Upper lobe of right lung (tissue), 1 donor: ENCODE data around the gene SURF4. TPM values are rescaled to one million over a fixed set of nuclear protein-coding genes. Genes with fewer than 3 reads are reported as not detected.

Experiments
- ATAC-seq: fragments of 200-7000 bp; cut with Tn5 transposase; one replicate; pipeline ENCODE4 v1.9.1; 2020; ENCODE audit warnings: mild to moderate bottlenecking, moderate library complexity
- DNase-seq: peaks from one replicate; pipeline ENCODE4 v3.0.0-alpha.2; 2020
- H3K27ac ChIP-seq: fragments of 200-600 bp; one replicate; pipeline ENCODE4 v1.8.0; 2022
- H3K27me3 ChIP-seq: fragments of 200-600 bp; one replicate; pipeline ENCODE4 v1.8.0; 2022; ENCODE audit warnings: mild to moderate bottlenecking
- H3K36me3 ChIP-seq: fragments of 200-600 bp; one replicate; pipeline ENCODE4 v1.8.0; 2022
- H3K4me1 ChIP-seq: fragments of 200-600 bp; one replicate; pipeline ENCODE4 v1.8.0; 2022
- H3K4me3 ChIP-seq: fragments of 200-600 bp; one replicate; pipeline ENCODE4 v1.8.0; 2022; ENCODE audit warnings: mild to moderate bottlenecking
- H3K9me3 ChIP-seq: fragments of 200-600 bp; one replicate; pipeline ENCODE4 v1.8.0; 2022
- CTCF ChIP-seq: fragments of 200-600 bp; IDR thresholded peaks from one replicate; pipeline ENCODE4 v1.8.0; 2022; ENCODE audit warnings: antibody characterized with exemption
- intact Hi-C: fragments of 100-400 bp; cut with DNase I; formaldehyde crosslinking; loops from one replicate; pipeline ENCODE4 v1.11.0; 2022
- total RNA-seq: library from RNA; stranded (reverse); fragmentation: NEBNext Ultra II Directional; extraction: Animal tissue kit (Norgen Biotek cat#: 25700); gene quantifications from one replicate; pipeline ENCODE4 v1.2.1, GENCODE V29; 2021
- donor health status: DM: no; HTN: yes; CAD: no; lungs with severe emphysema.

SURF4 gene
- total RNA-seq, 1 donor from 2014 or later, result 142 TPM

GRCh38 chr9:133369933-133370332 is 5.9 kb downstream of the SURF4 start:
- H3K9me3 ChIP-seq, result no peaks in the 10 kb centered on the region
- DNase-seq (no peak), ATAC-seq (peak; percentile 21)
- H3K36me3 ChIP-seq, result peaks cover 39% of the 10 kb centered on the region
- no peak for TF ChIP-seq CTCF
- peaks cover 66% of the 10 kb centered on the region for H3K4me1 ChIP-seq
- intact Hi-C loops, result no loop called here
- peak overlapping the region; percentile 55 for H3K27ac ChIP-seq
- no peak overlapping the region for H3K4me3 ChIP-seq
- H3K27me3 ChIP-seq, result no peaks in the 10 kb centered on the region

- Histone ChIP-seq H3K27me3 (no peaks in the 10 kb centered on the region), H3K36me3 (peaks cover 44% of the 10 kb centered on the region), H3K27ac (peak overlapping the region; percentile 55), H3K4me3 (no peak overlapping the region), H3K9me3 (no peaks in the 10 kb centered on the region), H3K4me1 (peaks cover 63% of the 10 kb centered on the region)
- no peak for TF ChIP-seq CTCF
- intact Hi-C loops, result no loop called here
- ATAC-seq (no peak), DNase-seq (no peak)
Measured at GRCh38 chr9:133369422-133369821, 6.4 kb downstream of the SURF4 start.

- intact Hi-C loops, result no loop called here
- ATAC-seq (no peak), DNase-seq (no peak)
- Histone ChIP-seq H3K27ac (no peak overlapping the region), H3K4me1 (peaks cover 55% of the 10 kb centered on the region), H3K4me3 (no peak overlapping the region), H3K27me3 (no peaks in the 10 kb centered on the region), H3K36me3 (peaks cover 55% of the 10 kb centered on the region), H3K9me3 (no peaks in the 10 kb centered on the region)
- TF ChIP-seq CTCF, result no peak
Measured at GRCh38 chr9:133368249-133368881, 7.5 kb downstream of the SURF4 start.

- no peak for DNase-seq
- ATAC-seq, result no peak
- peaks cover 60% of the 10 kb centered on the region for H3K36me3 ChIP-seq
Measured at GRCh38 chr9:133367778-133368177, 8.1 kb downstream of the SURF4 start.

GRCh38 chr9:133367221-133367620 is 8.6 kb downstream of the SURF4 start:
- intact Hi-C loops, result no loop called here
- Histone ChIP-seq H3K36me3 (peaks cover 66% of the 10 kb centered on the region), H3K27ac (no peak overlapping the region), H3K4me3 (no peak overlapping the region), H3K9me3 (no peaks in the 10 kb centered on the region), H3K4me1 (peaks cover 44% of the 10 kb centered on the region), H3K27me3 (no peaks in the 10 kb centered on the region)
- ATAC-seq, result no peak
- TF ChIP-seq CTCF, result no peak
- DNase-seq, result no peak

More at GRCh38 chr9:133367778-133368177, 8.1 kb downstream of the SURF4 start:
- TF ChIP-seq CTCF, result no peak
- Histone ChIP-seq H3K9me3 (no peaks in the 10 kb centered on the region), H3K27me3 (no peaks in the 10 kb centered on the region), H3K27ac (no peak overlapping the region), H3K4me3 (no peak overlapping the region), H3K4me1 (peaks cover 50% of the 10 kb centered on the region)
- intact Hi-C loops, result no loop called here

GRCh38 chr9:133366435-133366834 is 9.4 kb downstream of the SURF4 start:
- DNase-seq, result no peak

More at GRCh38 chr9:133366435-133366834, 9.4 kb downstream of the SURF4 start:
- no peak for ATAC-seq
- intact Hi-C loops, result no loop called here
- no peaks in the 10 kb centered on the region for H3K9me3 ChIP-seq
- H3K4me1 ChIP-seq, result peaks cover 36% of the 10 kb centered on the region
- H3K27me3 ChIP-seq, result no peaks in the 10 kb centered on the region
- H3K36me3 ChIP-seq, result peaks cover 74% of the 10 kb centered on the region
- no peak overlapping the region for H3K4me3 ChIP-seq
- no peak overlapping the region for H3K27ac ChIP-seq
- TF ChIP-seq CTCF, result no peak
